ENCODE data around the gene CSN1S1. TPM values are rescaled to one million over a fixed set of nuclear protein-coding genes. Genes with fewer than 3 reads are reported as not detected.
A peak's percentile ranks its signal among the peaks of the same experiment; 100 is the strongest.

The CSN1S1 gene
- total and polyA plus RNA-seq, 2 of the 13 experiments (the other 11 are each of a cell fraction or from before 2014, with no cell fraction given): not detected

DNA sequence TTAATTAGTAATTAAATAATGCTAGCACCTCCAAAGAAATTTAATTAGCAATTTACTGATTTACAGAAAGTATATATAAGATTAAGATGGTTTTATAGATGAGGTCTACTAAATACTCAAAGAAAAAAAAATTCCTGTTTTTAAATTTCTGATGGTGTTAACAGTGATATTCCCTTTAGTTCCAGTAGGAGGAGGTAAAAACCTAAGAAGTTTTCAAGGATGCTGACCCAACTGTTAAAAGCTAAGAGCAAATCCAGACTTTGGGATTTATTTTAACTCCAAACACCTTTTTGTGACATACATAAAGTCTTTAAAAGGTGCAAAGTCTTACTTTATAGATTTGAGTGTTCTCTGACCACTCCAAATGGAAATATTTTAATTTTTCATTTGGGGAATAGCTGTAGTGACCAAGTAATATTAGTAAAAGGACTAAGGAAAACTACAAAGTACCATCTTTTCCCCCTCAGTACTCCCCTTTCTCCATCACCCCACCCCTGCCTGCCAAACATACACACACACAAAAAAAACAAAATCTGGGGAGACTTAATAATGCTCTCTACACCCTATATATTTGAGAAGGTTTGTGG, 34.2 kb upstream of the CSN1S1 start:
- intact Hi-C loops (cut with micrococcal nuclease; ENCODE audit: unreplicated experiment) (loop anchor here (2.0 to 5.0 kb wide), 2 partner anchors 286 to 608 kb away; no protein-coding TSS in a partner anchor), in situ Hi-C loops (cut with HindIII; ENCODE audit: extremely low pct_ligation_motif_present, low pct_unique_long_range_greater_than_20kb) (loop anchor here (5.0 kb wide), 1 partner anchor 611 kb away; no protein-coding TSS in a partner anchor)
- no peak for ATAC-seq
- no peak overlapping the region for H3K4me3 ChIP-seq (replicated peaks in 1 of 3; ENCODE audit: insufficient read depth in 1 of 3, low read depth in 2 of 3, low read length in 3 of 3)
- ChIA-PET POLR2A (no interaction called here), CTCF (ENCODE audit: low intra/inter-chr PET ratio, low total read pairs) (interaction anchor here (0.8 to 1.6 kb wide), 3 partner anchors 207 to 609 kb away, joined by 3 to 4 read pairs (median 4); no protein-coding TSS in a partner anchor)
- peaks cover 7% of the 10 kb centered on the region; the same call in 1 of the 2 replicates for H3K4me1 ChIP-seq (ENCODE audit: insufficient read depth, low read length)
- no peak overlapping the region for H3K4me2 ChIP-seq (ENCODE audit: low read depth, low read length)
- FAIRE-seq: no peak
- no peaks in the 10 kb centered on the region for H3K27me3 ChIP-seq (ENCODE audit: control insufficient read depth in 1 of 2, insufficient read depth in 2 of 2, low read length in 2 of 2)
- no peaks in the 10 kb centered on the region for H4K20me1 ChIP-seq (ENCODE audit: insufficient read depth, low read length)
- no peaks in the 10 kb centered on the region for H3K79me2 ChIP-seq (ENCODE audit: insufficient read depth, low read length)
- H3K9me3 ChIP-seq (ENCODE audit: low read length): no peaks in the 10 kb centered on the region
- no TSS peak for BruUV-seq (replicated peaks)
- no peak overlapping the region for H3K9ac ChIP-seq (ENCODE audit: insufficient read depth, low read depth, low read length)
- no peak overlapping the region for H2AFZ ChIP-seq (ENCODE audit: low read length)
- peak; percentile 12 for DNase-seq (ENCODE audit: low spot score)
- no peaks in the 10 kb centered on the region for H3K36me3 ChIP-seq (replicated peaks in 1 of 2; ENCODE audit: control insufficient read depth in 1 of 2, insufficient read depth in 2 of 2, low read length in 2 of 2)
- H3K27ac ChIP-seq (ENCODE audit: extremely low read length, insufficient read depth, low read length): no peak overlapping the region
- TF ChIP-seq, protein P1, sequence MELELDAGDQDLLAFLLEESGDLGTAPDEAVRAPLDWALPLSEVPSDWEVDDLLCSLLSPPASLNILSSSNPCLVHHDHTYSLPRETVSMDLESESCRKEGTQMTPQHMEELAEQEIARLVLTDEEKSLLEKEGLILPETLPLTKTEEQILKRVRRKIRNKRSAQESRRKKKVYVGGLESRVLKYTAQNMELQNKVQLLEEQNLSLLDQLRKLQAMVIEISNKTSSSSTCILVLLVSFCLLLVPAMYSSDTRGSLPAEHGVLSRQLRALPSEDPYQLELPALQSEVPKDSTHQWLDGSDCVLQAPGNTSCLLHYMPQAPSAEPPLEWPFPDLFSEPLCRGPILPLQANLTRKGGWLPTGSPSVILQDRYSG (CRISPR knock-in tag; IDR thresholded peaks at IDR 0.05): no peak
- TF ChIP-seq ZNF562 (CRISPR knock-in tag; IDR thresholded peaks at IDR 0.05; ENCODE audit: borderline replicate concordance): no peak
- TF ChIP-seq, protein P2, sequence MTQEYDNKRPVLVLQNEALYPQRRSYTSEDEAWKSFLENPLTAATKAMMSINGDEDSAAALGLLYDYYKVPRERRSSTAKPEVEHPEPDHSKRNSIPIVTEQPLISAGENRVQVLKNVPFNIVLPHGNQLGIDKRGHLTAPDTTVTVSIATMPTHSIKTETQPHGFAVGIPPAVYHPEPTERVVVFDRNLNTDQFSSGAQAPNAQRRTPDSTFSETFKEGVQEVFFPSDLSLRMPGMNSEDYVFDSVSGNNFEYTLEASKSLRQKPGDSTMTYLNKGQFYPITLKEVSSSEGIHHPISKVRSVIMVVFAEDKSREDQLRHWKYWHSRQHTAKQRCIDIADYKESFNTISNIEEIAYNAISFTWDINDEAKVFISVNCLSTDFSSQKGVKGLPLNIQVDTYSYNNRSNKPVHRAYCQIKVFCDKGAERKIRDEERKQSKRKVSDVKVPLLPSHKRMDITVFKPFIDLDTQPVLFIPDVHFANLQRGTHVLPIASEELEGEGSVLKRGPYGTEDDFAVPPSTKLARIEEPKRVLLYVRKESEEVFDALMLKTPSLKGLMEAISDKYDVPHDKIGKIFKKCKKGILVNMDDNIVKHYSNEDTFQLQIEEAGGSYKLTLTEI (CRISPR knock-in tag; conservative IDR thresholded peaks at IDR 0.05): no peak
- TF ChIP-seq, protein P3, sequence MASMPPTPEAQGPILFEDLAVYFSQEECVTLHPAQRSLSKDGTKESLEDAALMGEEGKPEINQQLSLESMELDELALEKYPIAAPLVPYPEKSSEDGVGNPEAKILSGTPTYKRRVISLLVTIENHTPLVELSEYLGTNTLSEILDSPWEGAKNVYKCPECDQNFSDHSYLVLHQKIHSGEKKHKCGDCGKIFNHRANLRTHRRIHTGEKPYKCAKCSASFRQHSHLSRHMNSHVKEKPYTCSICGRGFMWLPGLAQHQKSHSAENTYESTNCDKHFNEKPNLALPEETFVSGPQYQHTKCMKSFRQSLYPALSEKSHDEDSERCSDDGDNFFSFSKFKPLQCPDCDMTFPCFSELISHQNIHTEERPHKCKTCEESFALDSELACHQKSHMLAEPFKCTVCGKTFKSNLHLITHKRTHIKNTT (CRISPR knock-in tag; IDR thresholded peaks at IDR 0.05): no peak
- peak; percentile 72 for TF ChIP-seq STAG1 (CRISPR knock-in tag; IDR thresholded peaks at IDR 0.05)
- TF ChIP-seq, protein P4, sequence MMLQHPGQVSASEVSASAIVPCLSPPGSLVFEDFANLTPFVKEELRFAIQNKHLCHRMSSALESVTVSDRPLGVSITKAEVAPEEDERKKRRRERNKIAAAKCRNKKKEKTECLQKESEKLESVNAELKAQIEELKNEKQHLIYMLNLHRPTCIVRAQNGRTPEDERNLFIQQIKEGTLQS (CRISPR knock-in tag; IDR thresholded peaks at IDR 0.05): no peak
- TF ChIP-seq PCBP1 (IDR thresholded peaks at IDR 0.05; ENCODE audit: borderline replicate concordance, low read depth, low read length): no peak
- no peak for TF ChIP-seq ONECUT2 (CRISPR knock-in tag; IDR thresholded peaks at IDR 0.05)
- TF ChIP-seq, protein P5, sequence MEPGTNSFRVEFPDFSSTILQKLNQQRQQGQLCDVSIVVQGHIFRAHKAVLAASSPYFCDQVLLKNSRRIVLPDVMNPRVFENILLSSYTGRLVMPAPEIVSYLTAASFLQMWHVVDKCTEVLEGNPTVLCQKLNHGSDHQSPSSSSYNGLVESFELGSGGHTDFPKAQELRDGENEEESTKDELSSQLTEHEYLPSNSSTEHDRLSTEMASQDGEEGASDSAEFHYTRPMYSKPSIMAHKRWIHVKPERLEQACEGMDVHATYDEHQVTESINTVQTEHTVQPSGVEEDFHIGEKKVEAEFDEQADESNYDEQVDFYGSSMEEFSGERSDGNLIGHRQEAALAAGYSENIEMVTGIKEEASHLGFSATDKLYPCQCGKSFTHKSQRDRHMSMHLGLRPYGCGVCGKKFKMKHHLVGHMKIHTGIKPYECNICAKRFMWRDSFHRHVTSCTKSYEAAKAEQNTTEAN (CRISPR knock-in tag; conservative IDR thresholded peaks at IDR 0.05): no peak
- TF ChIP-seq, protein P6, sequence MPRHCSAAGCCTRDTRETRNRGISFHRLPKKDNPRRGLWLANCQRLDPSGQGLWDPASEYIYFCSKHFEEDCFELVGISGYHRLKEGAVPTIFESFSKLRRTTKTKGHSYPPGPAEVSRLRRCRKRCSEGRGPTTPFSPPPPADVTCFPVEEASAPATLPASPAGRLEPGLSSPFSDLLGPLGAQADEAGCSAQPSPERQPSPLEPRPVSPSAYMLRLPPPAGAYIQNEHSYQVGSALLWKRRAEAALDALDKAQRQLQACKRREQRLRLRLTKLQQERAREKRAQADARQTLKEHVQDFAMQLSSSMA (CRISPR knock-in tag; IDR thresholded peaks at IDR 0.05): no peak
- no peak for TF ChIP-seq HCFC1 (IDR thresholded peaks at IDR 0.05; ENCODE audit: low read depth, low read length)
- no peak for TF ChIP-seq ZBTB21 (CRISPR knock-in tag; IDR thresholded peaks at IDR 0.05)
- TF ChIP-seq HNRNPK (IDR thresholded peaks at IDR 0.05; ENCODE audit: low read depth, low read length, poor library complexity, severe bottlenecking): peak; percentile 51
- TF ChIP-seq KAT2B (IDR thresholded peaks at IDR 0.05; ENCODE audit: borderline replicate concordance, low read depth, low read length): no peak
- no peak for TF ChIP-seq CENPX (CRISPR knock-in tag; IDR thresholded peaks at IDR 0.05)
- TF ChIP-seq SMARCC2 (IDR thresholded peaks at IDR 0.05): no peak
- no peak for TF ChIP-seq ZNF335 (CRISPR knock-in tag; IDR thresholded peaks at IDR 0.05)

Data from HepG2 (cell line).